ENCODE results near the gene SPRTN.

SPRTN gene

GRCh38 chr1:231393668-231394067, 55.6 kb downstream of the SPRTN start:
- no peak for TF ChIP-seq CTCF (IDR thresholded peaks at IDR 0.05)

- no peak for TF ChIP-seq CTCF (IDR thresholded peaks at IDR 0.05)
Observed at GRCh38 chr1:231395076-231395997, 57.2 kb downstream of the SPRTN start.

- TF ChIP-seq CTCF (IDR thresholded peaks at IDR 0.05): no peak
Observed at GRCh38 chr1:231395998-231396390, 57.9 kb downstream of the SPRTN start.

- no peak for TF ChIP-seq CTCF (IDR thresholded peaks at IDR 0.05)
Observed at GRCh38 chr1:231396643-231397042, 58.5 kb downstream of the SPRTN start.

- TF ChIP-seq CTCF (IDR thresholded peaks at IDR 0.05): no peak
Observed at GRCh38 chr1:231397886-231398671, 60.0 kb downstream of the SPRTN start.

GRCh38 chr1:231401478-231401877, 63.4 kb downstream of the SPRTN start:
- TF ChIP-seq CTCF (IDR thresholded peaks at IDR 0.05): no peak

GRCh38 chr1:231404318-231404717, 66.2 kb downstream of the SPRTN start:
- TF ChIP-seq CTCF (IDR thresholded peaks at IDR 0.05): no peak

All from LNCAP (cell line).